ENCODE measurements around the gene RMND1.
A peak's percentile ranks its signal among the peaks of the same experiment; 100 is the strongest.
"Not testable (repeated sequence)": the region's sequence is repeated elsewhere in the genome, so short reads cannot be mapped to it uniquely, and the experiment has no call there.

RMND1 gene

GRCh38 chr6:151385177-151385576 is 66.7 kb downstream of the RMND1 start:
- DNase-seq (ENCODE audit: low read depth in 2 of 2), result no peak

DNA sequence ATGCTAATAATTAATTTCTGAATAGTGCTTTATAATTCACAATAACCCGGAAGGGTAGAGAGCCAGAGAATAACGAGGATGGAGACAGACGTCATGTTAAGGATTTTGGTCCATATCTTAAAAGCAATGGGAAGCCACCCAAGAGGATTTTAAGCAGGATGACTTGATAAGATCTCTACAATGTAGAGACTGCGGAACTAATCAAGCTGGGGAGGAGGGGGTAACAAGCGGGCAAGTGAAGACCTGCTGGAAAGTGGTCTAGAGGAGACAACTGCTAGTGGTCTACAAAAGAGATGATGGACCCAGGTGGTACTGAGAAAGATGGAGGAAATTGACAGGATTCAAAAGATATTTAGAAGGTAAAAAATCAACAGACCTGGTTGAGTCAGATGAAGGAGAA is 67.8 kb downstream of the RMND1 start:
- DNase-seq (ENCODE audit: low read depth in 2 of 2), result no peak

- DNase-seq (ENCODE audit: low read depth in 2 of 2), result not testable (repeated sequence)
Measured at GRCh38 chr6:151382631-151383030, 69.3 kb downstream of the RMND1 start.

DNA sequence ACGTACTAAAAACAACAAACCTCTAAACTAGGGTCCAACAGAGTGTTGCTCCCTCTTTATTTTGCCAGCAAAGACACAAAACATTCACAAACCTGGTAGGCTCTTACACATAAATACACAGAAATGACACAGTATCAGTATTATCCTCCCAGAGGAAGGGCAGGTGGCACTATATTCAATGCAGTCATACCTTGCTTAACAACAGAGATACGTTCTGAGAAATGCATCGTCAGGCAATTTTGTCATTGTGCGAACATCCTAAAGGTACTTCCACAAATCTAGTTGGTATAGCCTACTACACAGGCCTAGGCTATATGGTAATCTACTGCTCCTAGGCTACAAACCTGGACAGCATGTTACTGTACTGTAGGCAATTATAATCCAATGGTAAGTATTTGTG is 70.2 kb downstream of the RMND1 start:
- DNase-seq (ENCODE audit: low read depth in 2 of 2), result no peak

GRCh38 chr6:151380848-151381205 is 71.1 kb downstream of the RMND1 start:
- DNase-seq (ENCODE audit: low read depth in 2 of 2), result no peak

DNA sequence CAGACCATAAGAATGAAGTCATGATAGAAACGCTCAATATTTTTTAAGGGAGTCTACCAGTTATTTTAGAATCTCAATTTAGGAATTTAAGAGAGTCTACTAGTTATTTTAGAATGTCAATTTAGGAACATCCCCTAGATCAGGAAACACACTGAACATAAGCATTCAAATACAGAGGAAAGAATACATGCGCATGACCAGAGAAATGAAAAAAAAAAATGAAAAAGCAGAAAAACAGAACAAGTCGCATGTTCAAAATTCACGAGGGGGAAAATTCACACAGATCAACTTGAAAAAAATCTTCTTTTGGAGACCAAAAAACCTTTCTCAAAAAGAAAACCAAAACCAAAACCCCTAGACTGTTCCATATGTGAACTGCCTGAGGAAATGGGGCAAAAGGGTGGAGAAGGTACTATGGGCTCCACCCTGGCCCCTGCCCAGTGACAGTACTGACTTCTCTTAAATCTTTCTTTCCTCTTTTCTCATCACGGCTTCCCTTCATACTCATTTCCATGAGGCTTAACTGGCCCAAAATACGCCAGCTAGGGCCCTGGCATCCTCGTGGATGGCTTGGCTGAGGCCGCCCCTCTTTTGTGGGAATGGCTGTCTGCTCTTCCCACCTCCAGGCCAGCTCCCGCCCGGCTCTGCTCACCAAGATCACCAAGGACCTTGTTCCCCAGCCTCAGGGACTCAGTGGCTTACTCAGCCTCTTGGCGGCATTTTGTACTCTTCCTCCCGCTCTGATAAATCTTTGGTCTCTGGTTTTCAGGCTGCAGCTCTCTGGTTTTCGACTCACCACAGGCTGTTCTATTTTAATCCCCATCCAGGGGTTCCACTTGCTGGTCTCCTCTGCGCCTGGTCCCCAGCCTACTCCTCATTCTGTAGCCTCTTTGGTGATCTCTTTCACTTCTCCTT is 71.7 kb downstream of the RMND1 start:
- DNase-seq (ENCODE audit: low read depth in 2 of 2), result no peak

DNA sequence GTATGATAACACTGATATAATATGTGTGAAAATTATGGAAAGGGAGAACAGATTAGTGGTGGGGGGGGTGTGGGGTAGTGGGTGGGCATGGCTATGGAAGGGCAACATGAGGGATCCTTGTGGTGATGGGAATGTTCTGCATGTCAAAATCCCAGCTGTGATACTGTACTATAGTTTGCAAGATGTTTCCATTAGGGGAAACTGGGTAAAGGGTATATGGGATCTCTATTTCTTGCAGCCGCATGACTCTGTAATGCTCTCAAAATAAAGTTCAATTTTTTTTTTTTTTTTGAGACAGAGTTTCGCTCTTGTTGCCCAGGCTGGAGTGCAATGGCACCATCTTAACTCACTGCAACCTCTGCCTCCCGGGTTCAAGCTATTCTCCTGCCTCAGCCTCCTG is 74.8 kb downstream of the RMND1 start:
- DNase-seq (ENCODE audit: low read depth in 2 of 2), result no peak

DNA sequence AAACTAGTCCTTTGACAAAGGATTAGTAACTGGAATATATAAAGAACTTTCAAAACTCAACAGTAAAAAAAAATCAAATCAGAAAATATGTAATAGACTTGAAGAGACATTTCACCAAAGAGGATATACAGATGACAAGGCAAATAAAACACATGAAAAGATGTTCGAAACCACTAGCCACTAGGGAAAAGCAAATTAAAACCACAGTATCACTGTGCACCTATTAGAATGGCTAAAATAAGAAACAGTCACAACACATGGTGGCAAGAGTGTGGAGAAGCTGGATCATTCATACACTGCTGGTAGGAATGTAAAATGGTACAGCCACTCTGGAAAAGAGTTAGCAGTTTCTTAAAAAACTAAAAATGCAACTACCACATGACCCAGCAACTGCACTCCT is 75.5 kb downstream of the RMND1 start:
- DNase-seq (ENCODE audit: low read depth in 2 of 2), result no peak

DNA sequence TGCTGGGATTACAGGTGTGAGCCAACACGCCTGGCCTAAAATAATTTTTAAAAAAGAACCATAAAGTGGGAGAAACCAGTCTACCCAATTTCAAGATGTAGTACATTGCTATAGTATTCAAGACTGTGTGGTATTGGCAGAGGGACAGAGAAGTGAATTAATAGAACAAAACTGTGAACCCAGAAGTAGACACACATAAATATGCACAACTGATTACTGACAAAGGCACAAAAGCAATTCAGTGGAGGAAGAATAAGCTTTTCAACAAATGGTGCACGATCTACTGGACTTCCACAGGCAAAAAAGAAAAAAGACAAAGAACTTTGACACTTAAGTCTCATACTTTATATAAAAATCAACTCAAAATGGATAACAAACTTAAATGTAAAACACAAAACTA is 76.1 kb downstream of the RMND1 start:
- no peak for DNase-seq (ENCODE audit: low read depth in 2 of 2)

- DNase-seq (ENCODE audit: low read depth in 2 of 2), result no peak
Measured at GRCh38 chr6:151374036-151374683, 77.8 kb downstream of the RMND1 start.

- DNase-seq (ENCODE audit: low read depth in 2 of 2), result peak in 1 of 2 donors; percentile 18
Measured at GRCh38 chr6:151372164-151372563, 79.8 kb downstream of the RMND1 start.

- no peak for DNase-seq (ENCODE audit: low read depth in 2 of 2)
Measured at GRCh38 chr6:151370509-151371078, 81.3 kb downstream of the RMND1 start.

- DNase-seq (ENCODE audit: low read depth in 2 of 2), result no peak
Measured at GRCh38 chr6:151365233-151365632, 86.7 kb downstream of the RMND1 start.

- no peak for DNase-seq (ENCODE audit: low read depth in 2 of 2)
Measured at GRCh38 chr6:151359486-151359885, 92.4 kb downstream of the RMND1 start.

- no peak for DNase-seq (ENCODE audit: low read depth in 2 of 2)
Measured at GRCh38 chr6:151358475-151358874, 93.5 kb downstream of the RMND1 start.

GRCh38 chr6:151357758-151358436 is 94.0 kb downstream of the RMND1 start:
- DNase-seq (ENCODE audit: low read depth in 2 of 2), result no peak

GRCh38 chr6:151356983-151357382 is 94.9 kb downstream of the RMND1 start:
- DNase-seq (ENCODE audit: low read depth in 2 of 2), result not testable (repeated sequence)
